WI38 (cell line): ENCODE results near the gene ANKRD31.
"Not testable (repeated sequence)": the region's sequence is repeated elsewhere in the genome, so short reads cannot be mapped to it uniquely, and the experiment has no call there.

Source experiments
- H3K4me3 ChIP-seq: 2 replicates; pipeline ENCODE4 v1.5.1; 2011; ENCODE audit warnings: low read depth, mild to moderate bottlenecking, control low read depth, low read length
- CTCF ChIP-seq: IDR thresholded peaks from 2 replicates; pipeline ENCODE4 v1.5.1; 2012; ENCODE audit warnings: low read depth, mild to moderate bottlenecking, control low read depth, low read length

ANKRD31 gene

GRCh38 chr5:75113354-75114113 lies 123.1 kb downstream of the ANKRD31 start:
- no peak overlapping the region for H3K4me3 ChIP-seq
- TF ChIP-seq CTCF = no peak

GRCh38 chr5:75108931-75109596 lies 127.6 kb downstream of the ANKRD31 start:
- no peak for TF ChIP-seq CTCF
- no peak overlapping the region for H3K4me3 ChIP-seq

GRCh38 chr5:75108515-75108914 lies 128.2 kb downstream of the ANKRD31 start:
- no peak overlapping the region for H3K4me3 ChIP-seq
- TF ChIP-seq CTCF = no peak

GRCh38 chr5:75095956-75096355 lies 140.7 kb downstream of the ANKRD31 start:
- H3K4me3 ChIP-seq = not testable (repeated sequence)

- no peak for TF ChIP-seq CTCF
- H3K4me3 ChIP-seq = no peak overlapping the region
These were observed 145.1 kb downstream of the ANKRD31 start for GRCh38 chr5:75091597-75091996.

GRCh38 chr5:75089662-75090061 lies 147.0 kb downstream of the ANKRD31 start:
- TF ChIP-seq CTCF = no peak
- no peak overlapping the region for H3K4me3 ChIP-seq

GRCh38 chr5:75089137-75089536 lies 147.5 kb downstream of the ANKRD31 start:
- no peak overlapping the region for H3K4me3 ChIP-seq
- TF ChIP-seq CTCF = no peak

- TF ChIP-seq CTCF = no peak
- H3K4me3 ChIP-seq = no peak overlapping the region
These were observed 148.0 kb downstream of the ANKRD31 start for GRCh38 chr5:75088648-75089047.
